IMR-90 (cell line): ENCODE data around the gene CREB5.

Experiments
- BHLHE40 ChIP-seq: fragments of 150-350 bp; IDR thresholded peaks from 2 replicates; pipeline ENCODE4 v1.6.1; 2016; ENCODE audit warnings: mild to moderate bottlenecking, low read depth, low read length
- CTCF ChIP-seq: conservative IDR thresholded peaks from 2 replicates; pipeline ENCODE4 v1.5.1; 2012; ENCODE audit warnings: mild to moderate bottlenecking, low read depth, low read length, improper control_type of control experiment
- POLR2A ChIP-seq: IDR thresholded peaks from 2 replicates; pipeline ENCODE4 v1.6.1; 2012; ENCODE audit warnings: mild to moderate bottlenecking, low read depth, low read length
- RCOR1 ChIP-seq: IDR thresholded peaks from 2 replicates; pipeline ENCODE4 v1.6.1; 2012; ENCODE audit warnings: mild to moderate bottlenecking, low read length, improper control_type of control experiment; ENCODE audit not compliant: insufficient replicate concordance

GRCh38 chr7:28724563-28724962 is 312.2 kb downstream of the CREB5 start:
- no peak for TF ChIP-seq POLR2A
- no peak for TF ChIP-seq CTCF
- no peak for TF ChIP-seq RCOR1
- no peak for TF ChIP-seq BHLHE40
